Right kidney (tissue), 1 donor: Measurements from ENCODE around the gene ALG6.
"Not testable (repeated sequence)": the region's sequence is repeated elsewhere in the genome, so short reads cannot be mapped to it uniquely, and the experiment has no call there.

Source experiments
- DNase-seq: peaks from one replicate; pipeline ENCODE4 v3.0.0-alpha.2; 2016

ALG6 gene

DNA sequence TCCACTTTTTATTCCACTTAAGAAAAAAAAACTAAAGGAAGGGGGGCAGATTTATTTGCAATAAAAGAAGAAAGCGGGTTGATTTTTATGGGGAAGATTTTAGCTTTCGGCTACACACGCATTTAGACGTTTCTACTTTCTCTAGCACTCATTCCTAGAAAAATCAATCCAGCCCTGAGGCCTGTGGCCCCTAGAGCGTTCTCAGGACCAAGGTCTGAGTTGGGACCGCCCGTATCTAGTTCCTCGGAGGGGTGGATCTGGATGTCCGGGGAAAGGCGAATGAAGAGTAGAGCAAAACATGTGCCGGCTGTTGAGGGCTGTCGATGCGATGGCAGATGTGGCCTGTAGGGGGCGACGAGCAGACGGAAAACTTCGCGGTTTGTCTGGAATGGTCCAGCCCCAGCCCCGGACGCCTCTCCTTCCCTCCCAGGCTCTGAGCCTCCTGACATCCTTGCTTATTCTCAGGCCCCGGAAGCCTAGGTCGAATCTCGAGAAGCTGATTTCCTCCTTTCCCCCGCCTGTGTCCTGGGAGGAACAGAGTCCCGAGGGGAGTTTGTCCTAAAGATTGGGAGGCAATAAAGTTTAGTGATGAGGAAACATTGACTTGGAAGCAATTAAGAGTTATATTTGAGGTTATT is 39.9 kb upstream of the ALG6 start:
- DNase-seq: peak; percentile 73

DNA sequence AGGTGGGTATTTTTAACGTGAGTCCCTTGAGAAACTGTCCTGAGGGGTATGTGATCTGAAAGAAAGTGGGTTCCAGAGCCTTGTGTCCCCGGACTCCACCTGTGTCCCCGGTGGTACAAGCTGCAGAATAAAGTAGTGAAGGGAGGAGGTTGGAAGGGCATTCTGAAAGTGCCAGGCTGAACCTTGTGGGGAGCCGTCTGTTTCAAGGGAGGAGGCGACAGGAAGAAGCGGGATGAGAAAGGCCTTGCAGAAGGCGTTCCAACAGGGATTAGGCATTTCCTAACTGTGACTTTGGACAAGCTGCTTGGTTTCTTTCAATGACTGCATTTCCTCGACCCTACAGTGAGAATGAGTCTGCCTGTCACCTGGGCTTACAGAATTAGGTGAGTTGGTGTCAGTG is 39.3 kb upstream of the ALG6 start:
- DNase-seq: peak; percentile 28

DNA sequence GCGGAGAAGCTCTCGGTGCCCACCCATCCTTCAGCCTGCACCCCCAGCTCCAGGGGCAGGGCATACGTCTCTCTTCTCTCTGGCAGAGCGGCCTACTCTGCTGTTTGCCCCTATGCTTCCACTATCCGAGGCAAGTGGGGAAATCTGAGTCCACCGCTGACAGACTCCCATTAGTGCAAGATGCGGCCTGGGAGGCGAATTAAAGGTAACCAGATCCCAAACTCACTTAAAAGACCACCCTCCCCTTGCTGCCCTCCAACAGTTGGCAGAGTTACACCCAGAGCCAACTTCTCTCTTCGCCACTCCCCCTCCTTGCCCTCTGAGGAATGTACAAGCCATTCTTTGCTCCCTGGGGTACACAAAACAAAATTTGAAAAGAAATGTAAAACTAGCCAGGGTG is 38.6 kb upstream of the ALG6 start:
- peak; percentile 17 for DNase-seq

DNA sequence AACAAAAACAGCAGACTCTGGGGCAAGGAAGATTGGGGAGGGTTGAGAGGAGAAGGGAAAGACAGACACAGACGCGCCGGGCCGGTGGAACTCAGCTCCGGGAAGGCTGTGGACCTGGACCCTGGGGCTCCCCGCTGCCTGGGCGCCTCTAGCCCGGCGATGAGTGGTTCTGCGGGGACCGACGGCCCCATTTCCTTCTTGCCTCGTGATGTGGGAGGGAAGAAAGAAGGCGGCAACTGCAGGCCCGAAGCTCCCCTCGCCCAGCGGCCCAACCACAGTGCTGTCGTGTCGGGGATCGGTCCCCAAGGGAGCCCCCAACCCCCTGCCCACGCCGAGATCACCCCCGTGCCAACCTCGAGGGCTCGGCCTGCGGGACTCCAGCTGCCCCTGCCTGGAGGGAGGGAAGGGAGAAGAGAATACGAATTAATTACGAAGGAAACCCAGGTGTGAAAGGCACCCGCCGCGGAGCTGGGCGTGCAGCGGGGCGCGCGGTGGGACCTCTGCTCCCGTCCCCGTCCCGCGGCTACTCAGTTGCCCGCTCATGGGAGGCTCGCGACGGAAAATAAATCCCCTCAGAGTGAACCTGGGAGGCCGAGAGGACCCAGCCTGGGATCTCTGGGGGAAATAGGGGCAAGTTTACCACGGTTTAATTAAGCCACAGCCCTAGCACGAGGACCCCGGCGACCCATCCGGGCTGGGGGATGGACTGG is 37.7 kb upstream of the ALG6 start:
- peak; percentile 47 for DNase-seq

DNA sequence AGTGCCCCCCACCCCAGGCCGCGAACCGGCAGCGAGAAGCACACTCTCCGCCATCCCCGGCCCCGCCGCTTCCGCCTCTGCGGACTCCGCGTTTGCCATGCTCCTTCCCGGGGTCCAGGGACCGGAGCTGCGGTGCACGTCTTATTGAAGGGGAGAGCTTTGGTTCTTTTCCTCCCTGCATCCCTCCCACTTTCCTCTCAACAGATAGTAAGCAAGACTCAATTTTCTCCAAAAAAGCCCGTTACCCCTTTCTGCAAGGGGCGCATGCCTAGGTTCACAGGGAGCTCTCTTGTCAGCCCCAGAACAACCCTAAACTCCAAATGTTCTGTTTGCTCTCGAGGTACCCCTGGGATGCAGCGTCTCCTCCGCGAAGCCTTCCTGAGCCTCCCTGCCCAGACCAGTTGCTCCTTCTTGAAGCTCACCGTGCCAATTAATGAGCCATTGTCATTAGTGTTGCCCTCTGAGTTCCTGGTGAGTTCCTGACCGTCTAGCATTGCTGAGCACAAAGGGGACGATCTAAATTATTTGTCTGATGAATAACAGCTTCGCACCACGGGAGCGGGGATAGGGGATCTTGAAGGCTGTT is 37.0 kb upstream of the ALG6 start:
- peak; percentile 45 for DNase-seq

DNA sequence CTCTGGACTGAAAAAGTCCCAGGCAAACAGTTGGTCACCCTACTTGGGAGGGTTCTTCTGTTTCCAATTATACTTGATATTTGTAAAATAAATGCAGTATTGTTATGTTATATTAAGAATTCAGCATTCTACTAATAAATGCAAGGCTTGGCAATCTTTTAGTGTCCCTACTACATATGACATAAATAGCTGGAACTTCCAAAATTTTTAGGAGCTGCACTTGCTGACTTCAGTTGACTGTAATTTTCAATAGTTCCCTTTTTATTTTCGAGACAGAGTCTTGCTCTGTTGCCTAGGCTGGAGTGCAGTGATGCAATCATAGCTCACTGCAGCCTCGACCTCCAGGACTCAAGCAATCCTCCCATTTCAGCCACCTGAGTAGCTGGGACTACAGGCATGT is 25.0 kb upstream of the ALG6 start:
- no peak for DNase-seq

DNA sequence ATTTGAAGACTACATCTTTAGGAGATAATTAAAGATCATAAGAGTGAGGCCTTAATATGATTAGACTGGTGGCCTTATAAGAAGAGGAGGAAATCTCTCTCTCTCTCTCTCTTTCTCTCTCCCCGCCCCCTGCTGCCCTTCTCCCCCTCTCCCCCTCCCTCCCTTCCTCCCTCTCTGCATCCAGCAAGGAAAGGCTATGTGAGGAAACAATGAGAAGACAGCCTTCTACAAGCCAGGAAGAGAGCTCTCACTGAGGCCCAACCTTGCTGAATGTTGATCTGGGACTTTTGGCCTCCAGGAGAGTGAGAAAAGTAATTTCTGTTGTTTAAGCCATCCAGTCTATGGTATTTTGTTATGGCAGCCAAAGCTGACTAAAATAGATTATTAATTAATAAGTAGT is 23.5 kb upstream of the ALG6 start:
- DNase-seq: no peak

DNA sequence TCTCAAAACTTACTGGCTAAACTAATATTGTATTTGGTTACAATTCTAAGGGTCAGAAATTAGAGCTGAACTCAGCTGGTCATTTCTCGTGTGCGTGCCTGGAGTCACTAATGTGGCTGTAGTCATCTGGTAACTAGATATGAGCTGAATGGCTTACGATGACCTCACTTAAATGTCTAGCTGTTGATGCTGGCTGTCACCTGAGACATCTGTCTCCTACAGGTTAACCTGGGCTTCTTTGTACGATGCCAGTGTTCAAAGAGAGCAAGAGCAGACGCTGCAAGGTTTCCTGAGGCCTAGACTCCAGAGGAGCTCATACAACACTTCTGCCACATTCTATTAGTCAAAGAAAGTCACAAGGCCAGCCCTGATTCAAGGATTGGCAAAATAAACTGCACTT is 17.1 kb upstream of the ALG6 start:
- DNase-seq: no peak

DNA sequence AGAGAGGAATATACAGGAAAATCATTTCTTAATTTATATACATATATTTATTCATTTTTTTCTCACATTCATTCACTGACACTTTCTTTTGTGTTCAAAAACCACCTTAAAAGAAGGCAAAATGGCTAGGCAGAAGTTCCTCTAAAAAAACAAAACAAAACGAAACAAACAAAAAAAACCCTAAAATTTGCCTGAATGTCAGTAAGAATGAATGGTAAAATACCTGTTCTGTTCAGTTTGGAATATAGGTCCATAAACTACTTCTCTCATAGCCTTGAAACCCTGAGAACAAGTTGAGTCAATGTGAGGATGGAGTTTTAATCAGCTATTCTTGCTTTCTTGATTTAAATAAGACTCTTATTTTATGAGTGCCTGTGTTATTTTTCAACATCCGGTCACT is 14.7 kb upstream of the ALG6 start:
- no peak for DNase-seq

DNA sequence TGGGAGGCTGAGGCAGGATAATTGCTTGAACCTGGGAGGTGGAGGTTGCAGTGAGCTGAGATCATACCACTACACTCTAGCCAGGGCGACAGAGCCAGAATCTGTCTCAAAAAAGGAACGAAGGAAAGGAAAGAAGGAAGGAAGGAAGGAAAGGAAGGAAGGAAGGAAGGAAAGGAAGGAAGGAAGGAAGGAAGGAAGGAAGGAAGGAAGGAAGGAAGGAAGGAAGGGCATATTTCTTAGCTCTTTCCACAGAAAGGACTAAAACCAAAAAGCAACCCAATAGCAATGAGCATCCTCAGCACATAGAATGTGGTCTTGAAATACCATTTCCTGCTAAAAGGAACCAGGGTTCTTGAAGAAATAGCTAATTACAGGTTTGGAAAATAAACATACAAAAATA is 11.2 kb upstream of the ALG6 start:
- not testable (repeated sequence) for DNase-seq

DNA sequence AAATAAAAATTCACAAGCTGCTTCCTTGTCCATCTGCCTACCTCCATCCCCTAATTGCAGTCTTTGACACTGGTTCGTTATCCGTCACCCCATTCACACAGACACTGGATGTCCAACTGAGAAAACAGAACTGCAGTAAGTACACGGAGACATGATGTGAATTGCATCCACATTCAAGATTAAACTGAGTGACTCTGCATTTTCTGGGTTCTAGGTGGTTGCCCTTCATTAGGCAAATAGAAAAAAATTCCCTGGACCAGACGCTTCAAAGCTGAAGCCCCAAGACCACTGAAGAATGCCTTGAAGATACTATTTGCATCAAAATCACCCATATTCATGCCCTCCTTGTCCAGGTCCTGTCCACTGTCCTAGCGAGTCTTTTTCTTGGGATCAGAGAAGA is 7.9 kb upstream of the ALG6 start:
- DNase-seq: no peak

DNA sequence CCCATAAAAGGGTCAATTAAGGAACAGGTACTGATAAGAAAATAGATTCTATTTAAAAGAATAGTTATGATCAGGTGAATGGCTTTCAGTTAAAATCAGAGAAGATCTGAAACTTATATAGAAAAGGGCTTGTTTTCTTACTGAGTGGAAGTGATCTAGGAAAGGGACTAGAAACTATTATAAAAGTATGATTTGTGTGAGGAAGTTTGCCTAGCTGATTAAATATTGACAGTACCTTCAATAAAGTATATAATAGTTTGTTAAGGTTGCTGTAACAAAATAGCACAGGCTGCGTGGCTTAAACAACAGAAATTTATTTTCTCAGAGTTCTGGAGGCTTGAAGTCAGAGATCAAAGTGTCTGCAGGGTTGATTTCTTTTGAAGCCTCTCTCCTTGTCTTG is 5.4 kb upstream of the ALG6 start:
- no peak for DNase-seq

DNA sequence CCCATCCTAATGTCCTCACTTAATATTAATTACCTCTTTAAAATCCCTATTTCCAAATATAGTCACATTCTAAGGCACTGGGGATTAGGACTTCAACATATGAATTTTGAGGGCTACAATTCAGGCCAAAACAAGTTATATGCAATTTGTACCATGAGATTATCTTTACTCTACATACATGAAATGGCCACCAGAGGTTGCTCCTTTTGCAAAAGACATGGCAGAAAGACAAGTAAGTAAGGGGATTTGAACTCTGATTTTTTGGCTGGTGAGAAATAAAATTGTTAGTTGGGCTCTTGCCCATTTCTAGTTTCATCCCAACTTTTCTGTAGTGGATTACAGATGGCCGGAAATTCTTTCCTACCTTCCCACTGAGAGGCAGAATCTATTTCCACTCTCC is 4.8 kb upstream of the ALG6 start:
- DNase-seq: no peak

DNA sequence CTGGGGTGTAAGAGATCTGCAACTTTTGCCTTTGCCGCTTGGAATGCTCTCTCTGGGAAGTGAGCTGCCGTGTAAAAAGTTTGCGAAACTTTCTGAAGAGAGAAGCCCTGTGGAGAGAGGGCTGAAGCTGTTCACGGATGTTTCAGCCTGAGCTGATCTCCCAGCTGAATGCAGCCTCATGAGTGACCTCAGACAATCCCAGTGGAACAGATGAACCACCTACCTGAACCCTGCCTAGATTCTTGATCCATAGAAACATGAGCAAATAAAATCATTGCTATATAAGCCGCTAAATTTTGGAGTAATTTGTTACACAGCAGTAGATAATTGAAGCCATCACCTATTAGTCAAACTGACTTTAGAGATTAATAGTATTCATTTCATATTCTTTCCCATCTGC is 4.4 kb upstream of the ALG6 start:
- DNase-seq: no peak

DNA sequence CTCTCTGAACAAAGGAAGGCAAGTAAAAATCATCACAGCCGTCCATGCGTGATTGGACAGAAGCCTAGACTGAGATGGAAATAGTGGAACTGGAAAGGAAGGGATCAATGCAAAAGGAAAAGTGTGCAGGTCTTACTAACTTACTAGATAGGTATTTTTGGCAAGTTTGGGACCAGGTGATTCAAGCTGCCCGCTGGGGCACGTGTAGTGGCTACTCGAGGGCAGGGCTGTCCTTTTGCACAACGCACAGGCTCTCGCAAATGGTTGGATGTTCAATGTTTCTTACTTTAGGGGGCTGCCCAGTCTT is 566 bp upstream of the ALG6 start:
- peak; percentile 3 for DNase-seq

DNA sequence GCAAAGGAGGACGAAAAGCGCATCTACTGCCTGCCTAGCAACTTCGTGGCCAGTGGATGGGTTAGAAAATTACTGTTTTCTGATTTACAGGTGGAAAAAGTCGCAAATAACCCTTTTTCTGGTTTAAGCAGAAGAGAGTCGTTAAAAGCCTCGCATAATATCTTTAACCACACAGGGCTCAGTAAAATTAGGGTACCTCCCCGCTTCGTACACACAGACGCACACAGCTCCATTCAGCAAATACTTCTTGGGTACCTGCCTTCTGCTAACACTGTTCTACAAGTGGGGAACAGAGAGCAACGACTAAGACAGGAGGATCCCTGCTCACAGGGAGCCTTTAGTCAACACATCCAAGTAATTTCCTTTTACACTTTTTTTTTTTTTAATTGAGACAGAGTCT is 704 bp downstream of the ALG6 start:
- DNase-seq: no peak

DNA sequence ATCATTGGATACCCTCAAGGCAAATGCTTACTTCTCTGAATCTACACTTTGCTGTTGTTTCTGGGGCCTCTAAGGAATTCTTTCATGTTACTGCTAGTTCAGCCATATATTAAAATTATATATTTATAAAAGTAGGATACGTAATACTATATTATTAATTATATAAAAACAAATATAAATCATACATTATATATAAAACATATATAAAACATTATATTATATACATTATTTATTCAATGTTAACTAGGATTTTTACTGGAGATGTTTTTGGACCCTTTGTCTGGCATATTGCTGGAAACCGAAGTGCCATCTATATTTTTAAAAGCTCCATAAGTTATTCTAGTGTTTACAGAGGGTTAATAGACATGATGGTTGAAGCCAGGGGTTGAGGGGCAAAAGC is 12.2 kb downstream of the ALG6 start:
- DNase-seq: no peak

DNA sequence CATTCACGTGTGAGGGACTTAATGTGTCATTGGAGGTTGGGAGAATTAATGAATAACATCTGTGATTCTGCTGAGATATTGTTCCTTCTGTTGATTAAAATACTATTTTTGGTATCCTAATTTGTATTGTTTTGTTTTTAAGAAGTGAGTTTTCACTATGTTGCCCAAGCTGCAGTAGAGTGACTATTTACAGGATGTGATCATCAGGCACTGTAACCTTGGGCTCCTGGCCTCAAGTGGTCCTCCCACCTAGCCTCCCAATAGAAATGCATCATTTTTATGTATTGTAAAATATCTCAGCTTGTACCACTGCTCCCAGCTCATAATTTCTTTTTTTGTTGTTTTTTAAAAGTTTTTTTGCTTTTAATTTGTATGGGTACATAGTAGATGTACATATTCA is 14.3 kb downstream of the ALG6 start:
- no peak for DNase-seq

DNA sequence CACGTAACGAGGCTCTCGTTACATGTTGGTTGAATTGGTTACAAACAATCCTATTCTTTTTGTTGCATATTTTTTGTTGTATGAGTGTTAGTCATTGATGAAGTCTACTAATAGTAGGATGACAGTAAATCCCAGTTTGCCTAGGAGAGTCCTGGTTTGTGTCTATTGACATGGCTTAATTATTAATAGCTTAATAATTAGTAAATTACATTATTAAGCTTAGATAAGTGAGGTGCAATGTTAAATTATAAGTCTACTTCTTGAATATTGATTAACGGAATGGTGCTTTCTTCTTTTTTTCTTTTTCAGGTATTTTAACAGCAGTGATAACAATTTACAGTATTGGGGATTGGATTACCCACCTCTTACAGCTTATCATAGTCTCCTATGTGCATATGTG is 34.5 kb downstream of the ALG6 start:
- no peak for DNase-seq

DNA sequence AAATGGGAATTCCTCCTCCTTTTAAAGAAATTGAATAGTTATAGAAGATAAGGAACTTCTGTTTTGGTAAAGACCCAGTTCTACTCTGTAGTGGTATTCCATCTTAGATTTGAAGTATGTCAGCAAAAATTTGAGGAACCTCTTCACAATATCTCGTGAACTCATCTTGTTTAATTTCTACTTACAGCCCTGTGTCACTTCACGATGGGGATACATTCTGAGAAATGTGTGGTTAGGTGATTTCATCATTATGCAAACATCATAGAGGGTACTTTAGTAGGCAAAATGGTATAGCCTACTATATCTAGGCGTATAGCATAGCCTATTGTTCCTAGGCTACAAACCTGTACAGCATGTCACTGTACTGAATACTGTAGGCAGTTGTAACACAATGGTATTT is 36.0 kb downstream of the ALG6 start:
- no peak for DNase-seq

DNA sequence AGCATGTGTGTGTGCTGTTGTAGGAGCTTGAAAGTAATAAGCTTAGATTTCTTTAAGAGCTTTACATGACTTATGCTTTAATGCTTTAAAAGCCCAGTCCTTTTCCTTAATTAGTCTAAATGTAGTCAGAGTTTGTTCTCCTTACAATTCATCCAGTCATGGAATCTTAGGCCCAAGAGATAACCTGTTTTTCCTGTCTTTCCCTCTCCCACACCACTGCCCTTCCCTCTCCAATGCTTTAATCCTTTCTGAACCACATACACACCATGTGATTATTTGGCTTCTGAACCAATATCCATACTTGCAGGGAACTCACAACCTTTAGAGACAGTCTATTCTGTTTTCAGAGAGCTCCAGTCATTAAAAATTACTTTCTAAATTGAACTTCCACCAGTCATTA is 37.6 kb downstream of the ALG6 start:
- no peak for DNase-seq

DNA sequence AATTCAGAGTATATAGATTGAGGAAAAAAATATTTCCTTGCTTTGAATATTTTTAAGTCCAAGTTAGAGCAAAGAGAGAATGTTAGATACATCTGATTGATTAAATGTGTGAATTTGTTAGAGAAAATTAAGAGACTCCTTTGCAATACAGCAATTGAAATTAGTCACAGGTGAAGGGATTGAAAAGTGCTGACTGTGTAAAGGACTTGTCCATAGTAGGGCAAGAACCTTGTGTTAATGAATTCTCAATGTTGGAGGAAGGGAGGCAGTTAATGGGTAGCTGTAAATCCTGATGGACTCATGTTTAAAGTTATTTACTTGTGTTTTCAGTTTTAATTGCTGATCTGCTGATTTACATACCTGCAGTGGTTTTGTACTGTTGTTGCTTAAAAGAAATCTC is 38.6 kb downstream of the ALG6 start:
- DNase-seq: no peak

DNA sequence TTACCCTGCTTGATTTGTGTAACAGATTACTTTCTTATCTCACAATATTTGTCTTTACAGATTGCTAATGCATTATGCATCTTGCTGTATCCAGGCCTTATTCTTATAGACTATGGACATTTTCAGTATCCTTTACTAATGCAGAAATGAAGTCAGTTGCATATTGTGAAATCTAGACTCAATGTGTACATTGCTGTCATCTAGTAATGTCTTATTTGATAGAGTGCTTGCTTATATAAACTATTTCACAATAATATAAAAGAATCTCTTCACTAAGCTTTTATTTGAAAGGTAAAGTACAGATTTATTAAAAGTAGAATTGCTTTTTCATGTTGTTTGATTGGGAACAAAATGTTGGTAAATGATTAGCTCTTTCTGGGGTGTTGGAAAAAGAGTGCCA is 39.6 kb downstream of the ALG6 start:
- DNase-seq: no peak

DNA sequence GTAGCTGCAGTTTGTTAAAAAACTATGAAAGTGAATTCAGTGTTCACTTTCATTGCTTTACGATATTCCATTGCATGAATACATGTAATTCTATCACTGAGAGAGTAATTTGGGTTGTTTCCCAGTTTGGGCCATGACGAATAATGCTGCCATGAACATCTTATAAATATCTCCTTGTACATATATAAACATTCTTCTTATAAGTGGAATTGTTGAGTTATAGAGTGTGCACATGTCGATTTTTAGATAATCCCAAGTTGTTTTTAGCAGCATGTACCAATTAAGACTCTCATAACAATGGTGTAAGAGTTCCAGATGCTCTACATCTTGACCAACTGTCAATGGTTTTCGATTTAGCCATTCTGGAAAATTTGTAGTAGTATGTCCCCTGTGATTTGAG is 40.9 kb downstream of the ALG6 start:
- no peak for DNase-seq

DNA sequence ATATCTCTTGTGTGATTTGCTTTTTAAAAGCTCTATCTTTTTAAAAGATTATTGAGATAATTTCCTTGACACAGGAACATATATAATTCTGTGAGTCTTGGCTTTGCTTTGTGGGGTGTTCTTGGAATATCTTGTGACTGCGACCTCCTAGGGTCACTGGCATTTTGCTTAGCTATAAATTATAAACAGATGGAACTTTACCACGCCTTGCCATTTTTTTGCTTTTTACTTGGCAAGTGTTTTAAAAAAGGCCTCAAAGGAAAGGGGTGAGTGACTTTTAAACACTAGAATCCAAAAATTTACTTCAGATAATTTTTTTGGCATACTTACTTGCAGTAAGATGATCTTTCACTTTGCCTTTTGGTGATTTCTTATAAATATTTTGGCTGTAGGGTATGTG is 43.6 kb downstream of the ALG6 start:
- no peak for DNase-seq
